Natural killer cell (primary cell): ENCODE data around the gene ROBO1. TPM values are rescaled to one million over a fixed set of nuclear protein-coding genes. Genes with fewer than 3 reads are reported as not detected.
"Not testable (repeated sequence)": the region's sequence is repeated elsewhere in the genome, so short reads cannot be mapped to it uniquely, and the experiment has no call there.

ENCODE experiments used
- ATAC-seq, 3 donors: fragments of 150-1000 bp in 2 of 3; fragments of 200-7000 bp in 1 of 3; cut with Tn5 transposase; 1 replicate in 1 of 3; 2 replicates in 2 of 3; pipeline ENCODE4 v1.10.0; 2021; ENCODE audit warnings: mild to moderate bottlenecking in 2 of 3, moderate library complexity in 2 of 3
- DNase-seq, 2 donors: peaks; one replicate each; pipeline versions ENCODE4 v3.0.0 to v3.0.0-alpha.2; 2013 to 2021; ENCODE audit warnings: mixed read lengths in 1 of 2
- H3K27ac ChIP-seq: one replicate; pipeline ENCODE4 v1.5.1; 2013; ENCODE audit warnings: mild to moderate bottlenecking, low read length
- H3K27me3 ChIP-seq: one replicate; pipeline ENCODE4 v1.6.1; 2013; ENCODE audit warnings: low read length; ENCODE audit not compliant: control insufficient read depth, insufficient read depth
- H3K36me3 ChIP-seq: one replicate; pipeline ENCODE4 v1.6.1; 2013; ENCODE audit warnings: low read length; ENCODE audit not compliant: control insufficient read depth, insufficient read depth
- H3K4me1 ChIP-seq: one replicate; pipeline ENCODE4 v1.6.1; 2013; ENCODE audit warnings: low read length; ENCODE audit not compliant: control insufficient read depth, insufficient read depth
- H3K4me3 ChIP-seq: one replicate; pipeline ENCODE4 v1.5.1; 2013; ENCODE audit warnings: low read length
- H3K9me3 ChIP-seq: one replicate; pipeline ENCODE4 v1.6.1; 2013; ENCODE audit warnings: low read length; ENCODE audit not compliant: control insufficient read depth, insufficient read depth
- H3K27ac Mint-ChIP-seq, 2 donors: one replicate each; pipeline ENCODE4 v1.8.0; 2022; ENCODE audit warnings: mild to moderate bottlenecking in 2 of 2, mixed read lengths in 2 of 2, moderate library complexity in 1 of 2
- H3K27me3 Mint-ChIP-seq, 2 donors: one replicate each; pipeline ENCODE4 v1.8.0; 2022; ENCODE audit warnings: low read depth in 2 of 2, mixed read lengths in 2 of 2
- H3K36me3 Mint-ChIP-seq: one replicate; pipeline ENCODE4 v1.8.0; 2022; ENCODE audit warnings: mixed read lengths
- H3K4me1 Mint-ChIP-seq, 2 donors: one replicate each; pipeline ENCODE4 v1.8.0; 2022; ENCODE audit warnings: mixed read lengths in 2 of 2
- H3K4me3 Mint-ChIP-seq: one replicate; pipeline ENCODE4 v1.8.0; 2022; ENCODE audit warnings: mild to moderate bottlenecking, moderate library complexity, mixed read lengths
- H3K9me3 Mint-ChIP-seq, 2 donors: one replicate each; pipeline ENCODE4 v1.8.0; 2022; ENCODE audit warnings: mixed read lengths in 2 of 2
- WGBS: methylation state at CpG from one replicate; pipeline ENCODE4 v1.1.7; 2013; ENCODE audit warnings: missing lambda C conversion rate; ENCODE audit not compliant: insufficient coverage; 5-methylcytosine and 5-hydroxymethylcytosine counted together
- intact Hi-C: fragments of 100-400 bp; cut with micrococcal nuclease; formaldehyde crosslinking; loops from one replicate; pipeline ENCODE4 v1.14.2; 2022
- total RNA-seq, 4 donors: library from RNA; stranded (reverse); fragments of 120-200 nt in 1 of 4; gene quantifications; one replicate each; pipeline versions ENCODE4 v1.2.3 to v1.2.4, GENCODE V29; 2013 to 2022
- TF ChIP-seq, protein P1 (sequence below): fragments of 200-600 bp; IDR thresholded peaks from one replicate; pipeline ENCODE4 v1.8.0; 2022; ENCODE audit warnings: antibody characterized with exemption

ROBO1 gene
- total RNA-seq, 3 donors from 2014 or later (not counting 1 experiment from before 2014, with no cell fraction given), result 0.07 TPM; not detected in 2

DNA sequence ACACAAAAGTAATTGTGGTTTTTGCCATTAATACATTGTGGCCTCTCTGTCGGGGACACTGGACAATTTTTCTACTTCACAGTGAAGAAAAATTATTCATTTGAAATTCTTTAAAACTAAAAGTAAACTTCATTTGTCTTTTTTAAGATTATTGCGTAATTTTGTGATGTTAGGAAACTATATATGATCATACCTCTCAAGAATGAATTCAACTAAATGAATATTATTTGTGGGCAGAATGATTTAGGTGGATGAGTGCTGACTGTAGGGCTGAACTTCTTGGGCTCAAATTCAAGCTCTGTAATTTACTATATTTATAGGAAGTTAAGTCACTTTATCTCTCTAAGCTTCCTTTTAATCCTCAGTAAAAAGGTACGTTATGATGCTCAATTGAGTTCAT lies 441.2 kb downstream of the ROBO1 start:
- H3K4me1 ChIP-seq, result no peaks in the 10 kb centered on the region
- Mint-ChIP-seq H3K27me3 (no peaks in the 10 kb centered on the region), H3K9me3 (peaks cover 9 to 11% of the 10 kb centered on the region in 2 donors), H3K4me1 (no peaks in the 10 kb centered on the region), H3K4me3 (no peak overlapping the region), H3K27ac (no peak overlapping the region), H3K36me3 (no peaks in the 10 kb centered on the region)
- ATAC-seq (no peak), DNase-seq (no peak)
- no CpG with 5 or more reads among the region's 3 CpGs for WGBS
- intact Hi-C loops, result no loop called here
- H3K36me3 ChIP-seq, result no peaks in the 10 kb centered on the region
- H3K27ac ChIP-seq, result no peak overlapping the region
- TF ChIP-seq, protein P1, sequence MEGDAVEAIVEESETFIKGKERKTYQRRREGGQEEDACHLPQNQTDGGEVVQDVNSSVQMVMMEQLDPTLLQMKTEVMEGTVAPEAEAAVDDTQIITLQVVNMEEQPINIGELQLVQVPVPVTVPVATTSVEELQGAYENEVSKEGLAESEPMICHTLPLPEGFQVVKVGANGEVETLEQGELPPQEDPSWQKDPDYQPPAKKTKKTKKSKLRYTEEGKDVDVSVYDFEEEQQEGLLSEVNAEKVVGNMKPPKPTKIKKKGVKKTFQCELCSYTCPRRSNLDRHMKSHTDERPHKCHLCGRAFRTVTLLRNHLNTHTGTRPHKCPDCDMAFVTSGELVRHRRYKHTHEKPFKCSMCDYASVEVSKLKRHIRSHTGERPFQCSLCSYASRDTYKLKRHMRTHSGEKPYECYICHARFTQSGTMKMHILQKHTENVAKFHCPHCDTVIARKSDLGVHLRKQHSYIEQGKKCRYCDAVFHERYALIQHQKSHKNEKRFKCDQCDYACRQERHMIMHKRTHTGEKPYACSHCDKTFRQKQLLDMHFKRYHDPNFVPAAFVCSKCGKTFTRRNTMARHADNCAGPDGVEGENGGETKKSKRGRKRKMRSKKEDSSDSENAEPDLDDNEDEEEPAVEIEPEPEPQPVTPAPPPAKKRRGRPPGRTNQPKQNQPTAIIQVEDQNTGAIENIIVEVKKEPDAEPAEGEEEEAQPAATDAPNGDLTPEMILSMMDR, result no peak
- H3K27me3 ChIP-seq, result no peaks in the 10 kb centered on the region
- H3K9me3 ChIP-seq, result no peaks in the 10 kb centered on the region
- no peak overlapping the region for H3K4me3 ChIP-seq

DNA sequence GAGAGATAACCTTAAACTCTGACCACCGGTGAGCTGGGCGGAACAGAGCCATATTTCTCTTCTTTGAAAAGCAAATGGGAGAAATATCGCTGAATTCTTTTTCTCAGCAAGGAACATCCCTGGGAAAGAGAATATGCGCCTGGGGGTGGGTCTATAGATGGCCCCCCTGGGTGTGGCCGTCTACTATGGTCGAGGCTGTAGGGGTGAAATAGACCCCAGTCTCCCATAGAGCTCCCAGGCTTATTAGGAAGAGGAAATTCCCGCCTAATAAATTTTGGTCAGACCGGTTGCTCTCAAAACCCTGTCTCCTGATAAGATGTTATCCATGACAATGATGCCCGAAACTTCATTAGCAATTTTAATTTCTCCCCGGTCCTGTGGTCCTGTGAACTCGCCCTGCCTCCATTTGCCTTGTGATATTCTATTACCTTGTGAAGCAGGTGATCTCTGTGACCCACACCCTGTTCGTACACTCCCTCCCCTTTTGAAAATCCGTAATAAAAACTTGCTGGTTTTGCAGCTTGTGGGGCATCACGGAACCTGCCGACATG lies 441.9 kb downstream of the ROBO1 start:
- H3K27ac ChIP-seq, H3K4me1 Mint-ChIP-seq, H3K36me3 ChIP-seq, DNase-seq, H3K9me3 ChIP-seq, intact Hi-C loops, H3K27me3 ChIP-seq, H3K36me3 Mint-ChIP-seq, H3K27ac Mint-ChIP-seq, H3K27me3 Mint-ChIP-seq, ATAC-seq, H3K4me1 ChIP-seq, H3K4me3 Mint-ChIP-seq, H3K4me3 ChIP-seq: not testable (repeated sequence)
- H3K9me3 Mint-ChIP-seq, result peaks cover 9 to 11% of the 10 kb centered on the region in 2 donors
- 81% methylated on average over 15 of the region's 15 CpGs for whole genome bisulfite sequencing

DNA sequence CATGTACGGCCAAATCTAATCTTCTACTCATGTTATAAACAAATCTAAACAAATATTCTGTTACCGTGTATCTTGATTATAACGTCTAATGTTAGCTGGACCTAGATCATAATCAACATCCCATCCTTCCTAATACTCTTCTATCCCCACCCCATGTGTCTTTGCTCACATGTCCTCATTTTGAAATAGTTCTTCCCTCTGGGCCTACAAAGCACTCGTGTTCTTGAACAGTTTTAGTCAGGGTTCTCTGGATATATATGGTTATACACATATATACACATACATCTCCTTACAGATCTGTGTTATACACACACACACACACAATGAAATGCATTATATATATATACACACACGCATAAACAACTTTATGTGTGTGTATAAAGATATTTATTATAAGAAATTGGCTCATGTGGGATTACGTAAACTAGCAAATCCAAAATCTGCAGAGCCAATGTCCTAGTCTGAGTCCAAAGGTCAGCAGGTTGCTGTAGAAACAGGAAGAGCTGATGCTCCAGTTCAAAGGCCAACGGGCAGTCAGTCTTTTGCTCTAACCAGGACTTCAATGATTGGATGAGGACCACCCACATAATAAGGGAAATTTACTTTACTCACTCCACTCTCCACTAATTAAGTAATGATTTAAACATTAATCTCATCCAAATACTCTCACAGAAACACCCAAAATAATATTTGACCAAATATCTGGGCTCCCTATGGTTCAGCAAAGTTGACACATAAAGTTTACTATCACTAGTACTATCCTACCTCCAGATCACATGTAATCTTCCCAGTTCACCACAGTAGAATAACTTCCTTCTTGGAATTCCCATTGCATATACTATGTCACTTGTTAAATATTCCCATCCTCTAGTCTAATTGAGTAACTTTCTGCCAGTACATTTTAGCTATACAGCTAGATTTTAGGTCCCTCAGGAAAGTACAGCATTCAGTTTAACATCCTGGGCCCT lies 450.0 kb downstream of the ROBO1 start:
- TF ChIP-seq, protein P1, result no peak
- no peaks in the 10 kb centered on the region for H3K4me1 ChIP-seq
- Mint-ChIP-seq H3K27ac (no peak overlapping the region), H3K27me3 (no peaks in the 10 kb centered on the region), H3K4me1 (no peaks in the 10 kb centered on the region), H3K4me3 (no peak overlapping the region), H3K36me3 (no peaks in the 10 kb centered on the region), H3K9me3 (peaks cover 14 to 23% of the 10 kb centered on the region in 2 donors)
- intact Hi-C loops, result no loop called here
- H3K27me3 ChIP-seq, result no peaks in the 10 kb centered on the region
- no peaks in the 10 kb centered on the region for H3K36me3 ChIP-seq
- H3K27ac ChIP-seq, result no peak overlapping the region
- no peak for DNase-seq
- H3K4me3 ChIP-seq, result no peak overlapping the region
- WGBS, result 77% methylated on average over 5 of the region's 7 CpGs
- no peak for ATAC-seq
- H3K9me3 ChIP-seq, result no peaks in the 10 kb centered on the region

DNA sequence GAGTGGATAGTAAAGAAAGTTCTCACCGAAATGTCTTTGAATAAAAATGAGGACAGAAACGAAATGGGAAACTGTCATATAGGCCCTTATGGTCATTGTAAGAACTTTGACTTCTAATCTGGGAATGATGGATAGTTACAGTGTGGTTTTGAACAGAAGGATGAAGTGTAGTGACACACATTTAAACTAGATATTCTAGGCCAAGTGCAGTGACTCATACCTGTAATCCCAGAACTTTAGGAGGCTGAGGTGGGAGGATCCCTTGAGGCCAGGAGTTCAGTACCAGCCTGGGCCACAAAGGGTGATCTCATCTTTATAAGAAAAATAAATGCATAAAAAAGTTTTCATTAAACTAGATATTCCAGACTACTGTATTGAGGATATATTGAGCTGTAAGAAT lies 452.8 kb downstream of the ROBO1 start:
- no peak overlapping the region for H3K4me3 ChIP-seq
- H3K4me1 ChIP-seq, result no peaks in the 10 kb centered on the region
- H3K4me3 Mint-ChIP-seq, result no peak overlapping the region
- TF ChIP-seq, protein P1, result no peak
- intact Hi-C loops, result no loop called here
- no peaks in the 10 kb centered on the region for H3K27me3 ChIP-seq
- H3K27me3 Mint-ChIP-seq, result no peaks in the 10 kb centered on the region
- H3K27ac ChIP-seq, result no peak overlapping the region
- H3K36me3 ChIP-seq, result no peaks in the 10 kb centered on the region
- WGBS, result 71% methylated on average over 2 of the region's 2 CpGs
- H3K27ac Mint-ChIP-seq, result no peak overlapping the region
- peaks cover 15 to 25% of the 10 kb centered on the region in 2 donors for H3K9me3 Mint-ChIP-seq
- H3K36me3 Mint-ChIP-seq, result no peaks in the 10 kb centered on the region
- H3K9me3 ChIP-seq, result no peaks in the 10 kb centered on the region
- ATAC-seq, result no peak
- no peaks in the 10 kb centered on the region for H3K4me1 Mint-ChIP-seq
- no peak for DNase-seq
